GM04503 (cell line): ENCODE results near the gene CIDEA.
"Not testable (repeated sequence)": the region's sequence is repeated elsewhere in the genome, so short reads cannot be mapped to it uniquely, and the experiment has no call there.

Source experiments
- DNase-seq: peaks from one replicate; pipeline ENCODE4 v3.0.0-alpha.2; 2012; ENCODE audit warnings: low read depth

Gene CIDEA, protein sequence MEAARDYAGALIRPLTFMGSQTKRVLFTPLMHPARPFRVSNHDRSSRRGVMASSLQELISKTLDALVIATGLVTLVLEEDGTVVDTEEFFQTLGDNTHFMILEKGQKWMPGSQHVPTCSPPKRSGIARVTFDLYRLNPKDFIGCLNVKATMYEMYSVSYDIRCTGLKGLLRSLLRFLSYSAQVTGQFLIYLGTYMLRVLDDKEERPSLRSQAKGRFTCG

DNA sequence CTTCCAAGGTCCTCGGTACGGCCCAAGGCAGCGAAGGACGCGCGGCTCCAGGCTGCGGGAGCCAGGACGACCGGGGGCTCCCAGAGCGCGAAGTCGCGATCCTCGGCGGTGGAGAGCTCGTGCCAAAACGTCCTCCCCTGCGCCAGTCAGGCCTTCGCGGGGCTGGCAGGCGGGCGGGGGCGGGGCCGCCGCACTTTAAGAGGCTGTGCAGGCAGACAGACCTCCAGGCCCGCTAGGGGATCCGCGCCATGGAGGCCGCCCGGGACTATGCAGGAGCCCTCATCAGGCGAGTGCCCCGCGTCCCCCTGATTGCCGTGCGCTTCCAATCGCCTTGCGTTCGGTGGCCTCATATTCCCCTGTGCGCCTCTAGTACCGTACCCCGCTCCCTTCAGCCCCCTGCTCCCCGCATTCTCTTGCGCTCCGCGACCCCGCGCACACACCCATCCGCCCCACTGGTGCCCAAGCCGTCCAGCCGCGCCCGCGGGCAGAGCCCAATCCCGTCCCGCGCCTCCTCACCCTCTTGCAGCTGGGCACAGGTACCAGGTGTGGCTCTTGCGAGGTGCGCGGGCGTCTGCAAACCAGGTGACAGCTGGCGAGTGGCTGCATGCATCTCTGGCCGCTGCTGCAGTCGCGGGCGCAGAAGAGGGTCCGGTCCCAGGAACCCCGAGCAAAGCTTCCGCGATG lies at the start of gene CIDEA:
CIDEA (plus strand) TSS at position 226 of the 684 bp plus-strand sequence; CDS start at position 249, 23 bp downstream.
- no peak for DNase-seq

DNA sequence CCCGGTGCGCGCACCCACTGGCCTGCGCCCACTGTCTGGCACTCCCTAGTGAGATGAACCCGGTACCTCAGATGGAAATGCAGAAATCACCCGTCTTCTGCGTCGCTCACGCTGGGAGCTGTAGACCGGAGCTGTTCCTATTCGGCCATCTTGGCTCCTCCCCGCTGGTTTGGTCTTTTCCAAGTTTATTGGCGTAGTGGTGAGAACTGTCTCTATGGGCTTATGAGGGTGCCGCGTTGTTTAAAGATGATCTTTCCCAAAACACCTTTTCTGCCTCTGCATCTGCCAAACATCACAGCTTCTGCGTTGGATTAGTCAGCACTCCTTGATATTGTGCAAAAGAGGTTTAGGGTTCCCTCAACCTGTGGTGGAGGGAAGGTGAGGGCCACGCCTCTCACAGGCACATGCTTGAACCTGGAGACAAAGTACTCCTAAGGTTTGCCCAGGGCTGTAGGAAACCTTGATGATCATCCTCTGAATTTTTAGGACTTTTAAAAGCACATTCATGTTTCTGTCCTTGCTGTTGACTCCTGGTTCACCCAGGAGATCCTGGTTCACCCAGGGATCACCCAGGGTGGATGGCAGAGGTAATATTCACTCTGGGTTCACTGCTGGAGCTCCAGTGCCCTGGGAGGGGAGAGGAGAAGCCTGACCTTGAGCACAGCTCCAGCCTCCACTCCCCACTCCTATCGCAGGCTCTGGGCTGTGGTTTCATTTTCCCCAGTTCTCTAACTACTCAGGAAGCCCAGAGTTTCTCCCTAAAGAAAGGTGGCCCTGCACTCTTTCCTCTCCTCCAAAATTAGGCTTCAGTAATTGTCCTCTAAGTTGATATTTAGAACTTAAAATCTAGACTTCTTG lies 45.6 kb upstream of the CIDEA start:
- DNase-seq: not testable (repeated sequence)

DNA sequence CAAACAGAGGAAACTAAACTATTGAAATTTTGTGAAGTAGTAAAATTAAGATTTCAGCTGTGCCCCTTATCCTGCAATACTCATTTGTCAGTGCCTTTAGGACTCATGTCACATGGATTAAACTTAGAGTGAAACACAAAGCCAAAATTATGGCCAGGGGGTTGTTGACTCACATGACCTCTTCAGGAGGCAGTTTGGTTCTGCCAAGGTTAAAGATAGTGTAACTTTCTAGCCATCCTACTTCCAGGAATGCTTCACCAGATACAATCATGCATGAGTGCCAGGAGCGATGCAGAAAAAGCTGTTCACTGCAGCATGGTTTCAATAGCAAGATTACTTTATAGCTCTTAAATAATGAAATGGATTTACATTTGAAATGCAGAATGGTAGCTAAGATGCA lies 41.9 kb upstream of the CIDEA start:
- DNase-seq: not testable (repeated sequence)

DNA sequence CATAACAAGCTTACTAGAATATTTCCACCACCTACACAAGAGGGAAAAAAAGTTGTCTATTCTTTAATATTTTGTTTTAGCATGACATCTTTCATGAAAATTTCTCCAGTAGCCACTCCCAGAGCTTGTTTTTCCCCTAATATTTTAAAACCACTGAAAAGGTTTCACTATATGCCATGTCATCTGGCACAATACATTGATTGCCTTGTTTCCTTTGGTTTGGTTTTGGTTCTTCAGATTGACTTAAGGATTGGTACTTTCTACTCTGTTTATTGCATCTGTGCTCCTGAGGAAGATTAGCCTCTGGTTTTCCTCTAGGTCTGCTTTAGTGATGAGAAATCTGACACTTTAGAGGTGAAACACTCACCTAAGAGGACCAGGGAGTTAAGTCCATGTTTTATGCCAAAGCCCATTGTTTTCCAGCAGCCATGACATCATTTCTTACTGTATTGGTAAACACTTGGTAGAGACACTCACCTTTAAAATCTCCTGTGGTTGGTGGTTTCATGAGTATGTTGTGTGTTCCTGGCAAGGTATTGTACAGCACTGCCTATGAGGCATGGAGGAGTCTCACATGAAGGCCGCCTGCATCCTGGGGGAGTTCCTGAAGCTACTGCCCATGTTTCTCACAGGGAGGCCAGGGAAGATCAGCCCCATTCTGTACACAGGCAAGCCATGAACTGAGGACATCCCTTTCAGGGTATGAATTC lies 39.7 kb upstream of the CIDEA start:
- DNase-seq: not testable (repeated sequence)

DNA sequence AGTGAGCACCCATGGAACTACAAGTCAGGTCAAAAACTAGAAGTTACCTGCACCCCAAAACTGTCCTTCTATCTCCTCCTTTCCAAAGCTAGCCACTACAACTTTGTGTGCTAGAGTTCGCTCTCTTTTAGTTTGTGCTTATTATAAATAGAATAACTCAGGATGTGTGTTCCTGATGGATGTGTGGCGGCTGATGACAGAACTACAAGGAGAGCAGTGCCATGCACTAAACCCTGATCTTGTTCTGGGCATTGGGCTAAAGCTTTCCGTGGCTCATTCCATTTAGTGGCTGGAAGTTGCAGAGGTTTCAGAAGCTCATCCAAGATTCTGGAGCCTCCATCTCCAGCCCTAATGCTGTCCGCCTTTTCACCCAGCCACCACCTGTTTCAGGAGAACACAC lies 37.7 kb upstream of the CIDEA start:
- not testable (repeated sequence) for DNase-seq

DNA sequence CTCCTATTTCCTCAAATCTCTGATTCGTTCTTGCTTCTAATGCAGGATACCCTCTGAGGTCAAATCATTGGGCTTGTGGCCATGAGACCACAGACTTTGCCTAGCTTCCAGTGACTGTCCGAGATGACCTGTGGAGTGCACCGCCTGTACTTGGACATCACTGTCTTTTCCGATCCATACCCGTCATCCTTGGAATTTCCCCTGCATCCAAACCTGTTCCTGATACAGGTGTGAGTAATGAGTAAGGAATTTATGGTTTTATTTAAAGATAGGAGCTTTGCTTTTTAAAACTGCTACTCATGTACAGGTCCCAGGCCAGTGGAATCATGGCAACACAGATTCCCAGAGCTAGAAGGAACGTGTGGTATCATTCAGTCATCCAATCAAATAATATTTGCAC lies 35.6 kb upstream of the CIDEA start:
- DNase-seq: not testable (repeated sequence)

DNA sequence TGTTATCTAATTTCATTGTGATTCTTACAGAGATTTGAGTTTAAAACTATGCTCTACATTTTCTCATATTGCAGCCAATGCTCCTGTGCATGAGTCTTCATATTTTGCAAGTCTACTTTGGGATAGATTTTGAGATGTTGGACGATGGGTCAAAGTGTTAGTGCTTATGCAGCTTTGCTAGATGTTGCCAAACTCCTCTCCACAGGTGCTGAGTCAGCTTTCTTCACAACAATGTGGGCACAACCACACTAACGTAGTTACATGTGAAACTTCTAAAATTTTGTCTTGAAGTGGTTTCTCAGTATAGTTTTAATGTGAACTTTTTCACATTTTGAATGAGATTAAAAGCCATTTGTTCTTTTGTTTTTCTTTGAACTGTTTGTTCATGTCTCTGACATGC lies 32.1 kb upstream of the CIDEA start:
- not testable (repeated sequence) for DNase-seq

DNA sequence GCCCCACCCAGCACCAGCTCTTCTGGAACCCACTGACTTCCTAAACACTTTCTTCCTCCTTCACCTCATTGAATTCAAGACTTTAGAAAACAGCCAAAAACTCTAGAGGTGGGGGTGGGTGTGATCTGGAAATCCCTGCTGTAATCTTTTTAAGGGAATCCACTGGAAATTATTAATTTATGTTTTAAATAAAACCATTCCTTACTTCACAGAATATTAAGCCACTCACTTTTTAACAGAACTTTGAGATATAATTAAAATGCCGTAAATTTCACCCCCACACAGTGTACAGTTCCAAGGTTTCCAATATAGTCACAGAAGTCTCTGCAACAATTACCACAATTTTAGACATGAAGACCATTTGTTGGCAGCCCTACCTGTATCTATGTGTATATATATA lies 30.8 kb upstream of the CIDEA start:
- DNase-seq: not testable (repeated sequence)

DNA sequence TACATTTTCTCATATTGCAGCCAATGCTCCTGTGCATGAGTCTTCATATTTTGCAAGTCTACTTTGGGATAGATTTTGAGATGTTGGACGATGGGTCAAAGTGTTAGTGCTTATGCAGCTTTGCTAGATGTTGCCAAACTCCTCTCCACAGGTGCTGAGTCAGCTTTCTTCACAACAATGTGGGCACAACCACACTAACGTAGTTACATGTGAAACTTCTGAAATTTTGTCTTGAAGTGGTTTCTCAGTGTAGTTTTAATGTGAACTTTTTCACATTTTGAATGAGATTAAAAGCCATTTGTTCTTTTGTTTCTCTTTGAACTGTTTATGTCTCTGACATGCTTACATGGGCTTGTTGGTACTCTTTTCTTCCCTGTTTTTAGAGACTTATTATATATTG lies 27.4 kb upstream of the CIDEA start:
- not testable (repeated sequence) for DNase-seq

DNA sequence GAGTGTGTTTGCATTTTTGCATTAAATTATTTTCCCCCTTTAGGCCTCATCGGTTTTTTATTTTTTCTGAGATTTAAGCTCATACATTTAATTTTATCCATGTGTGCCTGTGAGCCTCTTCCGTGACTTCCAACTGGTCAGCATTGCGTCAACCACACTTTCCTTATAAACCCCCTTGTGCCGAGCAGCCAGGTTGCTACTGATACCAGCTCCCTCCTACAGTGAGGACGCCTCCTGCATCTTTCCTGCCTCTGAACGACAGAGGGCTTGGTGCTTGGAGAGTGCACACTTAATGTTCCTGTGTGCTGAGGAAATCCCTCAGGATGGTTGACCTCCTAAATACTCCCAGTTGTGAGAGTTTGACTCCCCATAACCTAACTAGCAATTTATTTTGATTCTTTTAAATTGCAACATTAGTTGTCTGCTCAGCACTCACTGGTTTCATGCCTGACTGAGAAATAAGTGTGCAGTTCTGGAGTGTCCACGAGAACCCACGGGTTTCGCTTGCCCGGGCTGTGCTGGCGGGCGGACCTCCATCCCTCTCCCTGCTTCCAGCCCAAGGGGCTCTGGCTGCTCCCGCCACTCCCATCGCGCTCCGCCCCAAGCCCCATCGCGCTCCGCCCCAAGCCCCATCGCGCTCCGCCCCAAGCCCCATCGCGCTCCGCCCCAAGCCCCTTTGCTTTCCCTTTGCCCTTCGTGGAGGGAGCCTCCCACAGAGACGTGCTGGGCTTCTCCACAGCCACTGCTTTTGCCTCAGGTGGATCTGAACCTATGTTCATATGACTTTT lies 26.6 kb upstream of the CIDEA start:
- DNase-seq: not testable (repeated sequence)

DNA sequence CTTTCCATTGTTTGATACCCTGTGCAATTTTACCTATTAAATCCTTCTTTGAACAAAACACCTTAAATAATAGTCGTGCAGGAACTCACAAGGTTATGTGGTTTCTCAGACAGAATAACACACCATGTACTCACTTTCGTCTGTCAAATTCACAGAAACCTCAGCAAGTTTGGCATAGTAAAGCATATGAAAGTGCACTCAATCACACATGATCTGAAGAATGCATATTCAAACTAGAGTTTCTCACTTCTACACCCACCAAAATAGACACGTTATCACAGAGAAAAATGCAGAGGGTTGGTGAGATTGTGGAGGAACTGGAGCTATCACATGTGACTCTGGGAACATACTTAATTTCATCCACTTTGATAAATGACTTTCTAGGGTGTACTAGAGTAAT lies 25.9 kb upstream of the CIDEA start:
- DNase-seq: not testable (repeated sequence)

DNA sequence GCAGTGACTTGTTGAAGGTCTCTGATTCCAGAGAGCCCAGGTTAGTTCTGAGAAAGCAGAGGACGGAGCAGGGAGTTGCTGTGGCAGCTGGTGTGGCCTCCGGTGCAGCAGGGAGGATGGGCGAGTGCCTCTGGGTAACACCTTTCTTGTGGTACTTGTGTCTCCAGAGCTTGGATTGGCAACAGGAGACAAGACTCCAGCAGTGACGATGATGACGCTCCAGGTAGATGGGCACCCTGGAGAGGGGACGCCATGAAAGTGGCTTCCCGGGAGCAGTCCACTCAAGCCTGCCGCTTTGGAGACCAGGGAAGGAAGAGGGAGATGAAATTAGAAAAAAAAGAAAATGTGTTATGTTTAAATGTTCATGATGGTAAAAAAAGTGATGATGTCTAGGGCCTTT lies 23.6 kb upstream of the CIDEA start:
- DNase-seq: not testable (repeated sequence)

DNA sequence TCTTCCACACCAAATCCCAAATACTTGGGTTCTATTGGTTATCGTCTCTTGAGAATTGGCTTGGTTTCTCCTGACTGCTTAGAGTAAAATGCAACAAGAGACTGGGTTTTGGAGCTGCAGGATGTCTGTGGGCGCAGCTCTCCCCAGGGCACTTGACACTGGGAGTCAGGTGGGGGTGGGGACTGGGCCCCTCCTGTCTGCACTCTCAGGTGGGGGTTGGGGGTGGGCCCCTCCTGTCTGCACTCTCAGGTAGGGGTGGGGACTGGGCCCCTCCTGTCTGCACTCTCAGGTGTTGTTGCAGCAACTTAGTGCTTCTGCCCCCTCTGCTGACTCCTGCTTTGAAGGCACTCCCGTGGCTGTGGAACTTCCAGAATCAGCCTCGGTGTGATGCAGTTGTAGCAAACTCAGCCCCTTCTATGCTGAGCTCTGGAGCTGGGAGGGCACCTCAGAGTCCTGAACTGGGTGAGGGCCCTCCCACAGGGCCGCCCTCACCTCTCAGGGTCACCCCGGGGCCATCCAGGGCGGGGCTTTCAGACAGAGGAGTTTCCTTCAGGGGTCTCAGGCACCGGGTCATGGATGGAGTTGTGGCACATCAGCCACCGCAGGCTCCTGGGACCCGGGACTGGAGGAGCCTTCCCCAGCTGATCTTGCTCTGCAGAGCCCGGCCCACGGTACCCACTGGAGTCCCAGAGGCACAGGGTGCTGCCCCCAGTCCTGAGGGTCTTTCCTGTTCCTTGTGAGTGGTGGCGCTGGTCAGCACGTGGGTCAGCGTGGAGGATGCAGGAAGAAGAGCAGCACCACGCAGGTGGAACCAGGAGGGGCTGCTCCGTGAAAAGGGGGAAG lies 22.9 kb upstream of the CIDEA start:
- no peak for DNase-seq

DNA sequence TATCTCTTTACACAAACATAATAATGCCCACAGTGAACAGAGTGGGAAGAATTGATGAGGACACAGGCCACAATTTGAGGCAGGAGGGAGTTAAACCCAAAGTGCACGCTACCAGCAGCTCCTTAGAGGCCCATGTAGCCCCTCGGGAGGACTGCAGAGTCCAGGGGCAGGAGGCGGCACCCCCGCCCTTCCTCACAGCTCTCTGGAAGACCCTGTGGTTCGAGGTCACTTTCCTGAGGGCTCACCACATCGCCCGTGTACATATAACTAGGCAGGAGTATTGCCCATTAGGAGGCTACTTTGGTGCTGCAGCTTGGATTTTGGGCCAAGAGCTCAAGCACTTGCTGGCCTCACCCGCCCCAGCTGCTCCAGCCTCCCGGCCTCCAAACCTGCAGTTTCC lies 22.2 kb upstream of the CIDEA start:
- DNase-seq: no peak

DNA sequence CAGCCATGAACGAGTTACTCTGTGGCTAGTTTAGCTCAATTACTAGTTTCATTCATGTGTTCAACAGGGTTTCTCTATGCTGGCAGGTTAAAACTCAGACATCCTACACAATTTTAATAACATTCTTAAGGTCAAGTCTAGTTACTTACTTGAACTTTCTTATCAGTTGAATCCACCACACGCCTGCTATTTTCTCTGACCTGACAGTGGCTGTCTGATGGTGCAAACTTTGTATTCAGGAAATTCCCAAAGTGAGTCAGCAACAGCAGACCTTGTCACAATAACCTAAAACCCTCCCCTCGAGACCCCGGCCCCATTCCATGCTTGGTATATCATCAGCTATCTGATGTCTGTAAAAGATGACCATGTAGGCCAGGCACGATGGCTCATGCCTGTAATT lies 20.8 kb upstream of the CIDEA start:
- no peak for DNase-seq

DNA sequence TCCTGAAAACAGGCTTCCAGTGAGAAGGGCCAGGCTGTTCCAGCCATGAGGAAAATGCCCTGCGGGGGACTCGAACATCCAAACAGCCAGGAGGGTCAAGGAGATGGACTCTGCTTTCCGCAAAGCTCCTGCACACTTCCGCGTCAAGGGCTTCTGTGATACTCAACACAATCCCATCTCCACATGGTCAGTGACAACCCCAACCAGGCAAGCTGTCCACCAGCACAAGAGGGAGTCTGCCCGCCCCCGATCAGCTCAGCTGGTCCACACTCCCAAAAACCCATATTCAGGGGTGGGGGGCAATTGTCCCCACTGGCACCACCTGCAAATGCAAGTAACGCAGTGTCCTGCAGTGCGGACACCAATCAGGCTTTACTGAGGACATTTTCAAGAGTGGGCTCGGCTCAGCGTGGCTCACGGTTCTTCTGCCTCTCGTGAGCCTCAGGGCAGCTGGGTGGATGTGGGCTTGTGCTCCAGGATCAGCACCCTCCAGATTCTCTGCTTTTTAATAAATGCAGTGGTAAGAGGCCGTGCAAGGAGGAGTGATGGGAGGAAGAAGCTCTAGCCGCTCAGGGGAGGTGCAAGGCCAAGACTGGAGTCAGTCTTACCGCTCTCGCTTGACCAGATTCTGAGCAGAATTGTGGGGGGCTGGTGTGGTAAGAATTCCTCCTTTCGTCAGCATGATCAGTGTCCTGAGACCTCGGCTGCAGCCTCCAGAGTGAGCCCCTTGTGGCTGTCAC lies 19.5 kb upstream of the CIDEA start:
- no peak for DNase-seq

DNA sequence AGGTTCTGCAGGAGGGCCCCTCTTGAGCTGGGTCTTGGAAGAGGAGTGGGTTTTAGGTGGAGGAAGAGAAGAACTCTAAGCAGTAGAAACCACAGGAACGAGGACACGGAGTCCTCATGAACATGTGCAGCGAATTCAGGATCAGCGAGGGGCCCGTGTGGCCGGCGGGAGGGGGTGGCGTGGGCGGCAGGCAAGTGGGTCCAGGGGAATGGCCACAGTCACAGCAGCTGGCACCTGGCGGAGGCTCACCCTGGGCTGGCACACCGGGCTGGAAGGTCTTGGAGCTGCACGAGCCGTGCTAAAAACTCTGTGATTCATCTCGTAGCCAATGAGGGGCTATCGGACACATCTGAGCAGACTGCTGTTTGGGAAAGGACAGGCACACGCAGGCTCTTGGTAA lies 18.0 kb upstream of the CIDEA start:
- no peak for DNase-seq

DNA sequence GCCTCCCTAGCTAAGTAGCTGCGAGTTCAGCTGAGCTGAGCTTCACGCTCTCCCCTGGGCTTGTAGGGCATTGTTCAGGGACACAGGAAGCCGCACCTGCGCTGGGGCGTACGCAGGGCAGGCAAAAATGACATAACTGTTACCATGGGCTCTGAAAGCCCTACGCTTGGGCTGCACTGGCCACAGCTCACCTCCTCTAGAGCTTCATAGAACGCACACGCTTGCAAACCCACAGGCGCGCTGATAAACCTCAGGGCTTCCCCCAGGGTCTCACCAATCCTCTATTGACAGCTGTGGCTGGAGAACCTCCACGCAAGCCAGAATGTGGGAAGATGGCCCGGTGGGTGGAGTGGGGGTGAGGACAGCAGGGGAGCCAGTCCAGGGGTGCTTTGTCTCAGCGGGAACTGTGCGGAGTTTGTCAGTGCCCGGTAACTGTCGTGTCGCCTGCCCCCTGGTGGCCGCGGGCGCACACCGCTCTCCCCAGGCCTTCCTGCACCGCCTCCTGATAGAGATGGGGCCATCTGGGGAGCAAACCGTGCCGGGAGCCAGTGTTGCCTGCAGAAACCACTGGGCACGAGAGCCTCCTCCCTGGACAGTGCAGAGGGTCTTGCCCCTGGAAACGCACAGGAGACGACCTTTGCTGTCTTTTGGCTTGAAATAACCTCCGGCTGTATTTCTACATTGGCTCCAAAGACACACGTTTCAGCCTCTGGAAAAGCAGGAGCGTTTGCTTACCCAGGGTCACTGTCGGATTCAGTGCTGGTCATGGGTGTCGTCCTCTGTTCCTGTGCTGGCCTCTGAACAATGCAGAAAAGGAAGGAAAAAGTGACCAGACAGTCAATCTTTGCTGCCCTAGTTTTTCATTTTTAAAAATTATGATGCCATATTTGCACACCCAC lies 17.0 kb upstream of the CIDEA start:
- no peak for DNase-seq

DNA sequence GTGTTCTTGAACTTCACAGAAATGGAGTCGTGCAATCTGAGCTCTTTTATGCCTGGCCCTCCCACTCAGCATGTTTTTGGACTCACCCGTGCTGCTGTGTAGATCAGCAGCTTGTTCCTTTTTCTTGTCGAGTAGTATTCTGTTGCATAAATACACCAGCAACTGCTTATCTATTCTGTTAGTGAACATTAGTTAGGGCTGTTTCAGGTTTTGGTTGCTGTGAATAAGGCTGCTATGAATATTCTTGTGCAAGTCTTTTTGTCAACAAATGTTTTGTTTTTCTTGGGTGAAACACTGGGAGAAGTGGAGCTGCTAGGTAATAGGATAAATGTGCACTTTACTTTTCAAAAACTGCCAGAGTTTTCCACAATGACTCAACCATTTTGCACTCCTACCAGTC lies 15.3 kb upstream of the CIDEA start:
- no peak for DNase-seq
